ENCODE measurements around the gene AK8.

Gene AK8

DNA sequence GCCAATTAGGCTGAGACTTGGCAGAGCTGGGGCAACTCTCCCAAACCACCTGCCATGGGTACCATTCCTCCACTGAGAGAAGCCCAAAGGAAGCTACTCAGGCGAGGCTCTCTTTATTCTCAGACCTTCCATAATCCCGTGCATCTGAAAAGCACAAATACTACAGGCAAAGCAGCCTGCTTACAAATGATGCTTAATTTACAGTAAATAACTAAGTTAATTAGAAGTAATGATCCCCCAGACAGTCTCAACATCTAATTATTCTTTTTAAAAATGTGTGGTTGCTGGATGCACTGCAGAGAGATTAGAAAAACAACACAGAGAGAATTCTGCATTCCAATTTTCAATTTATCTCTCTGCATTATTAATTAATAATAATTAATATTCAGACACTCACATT is 53.1 kb downstream of the AK8 start:
- DNase-seq, result no peak

GRCh38 chr9:132824151-132824550 is 53.9 kb downstream of the AK8 start:
- no peak for DNase-seq

DNA sequence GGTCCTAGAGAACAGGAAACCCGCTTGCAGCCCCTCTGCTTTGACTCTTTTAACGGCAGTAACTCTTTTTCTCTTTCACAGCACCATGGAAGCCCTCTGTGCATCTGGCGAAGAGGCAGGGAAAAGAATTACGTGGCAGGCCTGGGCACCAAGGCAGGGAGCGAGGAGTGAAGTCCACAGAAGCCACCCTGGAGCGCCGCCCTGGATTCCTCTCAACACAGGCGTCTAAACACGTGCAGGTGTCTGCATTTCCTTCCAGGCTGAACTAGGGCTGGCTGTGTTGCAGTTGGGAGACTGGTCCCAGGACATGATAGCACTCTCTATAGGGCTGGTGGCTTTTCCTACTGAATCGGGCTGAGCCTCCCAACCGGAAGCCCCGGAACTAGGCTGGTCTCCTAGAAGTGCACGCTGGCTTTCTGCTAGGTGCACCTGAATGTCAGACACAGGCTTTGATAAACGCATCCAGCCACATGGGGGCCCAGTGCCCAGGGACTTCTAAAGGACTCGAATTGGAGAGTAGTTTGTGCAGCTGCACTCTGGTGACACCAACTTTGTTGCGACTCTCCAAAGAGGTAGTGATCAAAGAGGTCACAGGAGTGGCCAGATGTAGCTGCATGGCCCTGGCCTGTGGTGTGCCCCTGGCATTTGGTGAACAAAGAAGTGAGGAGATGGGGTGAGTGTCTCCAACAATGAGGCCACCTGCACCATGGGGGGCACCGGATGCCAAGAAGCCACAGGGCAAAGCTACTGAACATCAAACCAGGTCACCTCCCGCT is 54.5 kb downstream of the AK8 start:
- DNase-seq, result no peak

DNA sequence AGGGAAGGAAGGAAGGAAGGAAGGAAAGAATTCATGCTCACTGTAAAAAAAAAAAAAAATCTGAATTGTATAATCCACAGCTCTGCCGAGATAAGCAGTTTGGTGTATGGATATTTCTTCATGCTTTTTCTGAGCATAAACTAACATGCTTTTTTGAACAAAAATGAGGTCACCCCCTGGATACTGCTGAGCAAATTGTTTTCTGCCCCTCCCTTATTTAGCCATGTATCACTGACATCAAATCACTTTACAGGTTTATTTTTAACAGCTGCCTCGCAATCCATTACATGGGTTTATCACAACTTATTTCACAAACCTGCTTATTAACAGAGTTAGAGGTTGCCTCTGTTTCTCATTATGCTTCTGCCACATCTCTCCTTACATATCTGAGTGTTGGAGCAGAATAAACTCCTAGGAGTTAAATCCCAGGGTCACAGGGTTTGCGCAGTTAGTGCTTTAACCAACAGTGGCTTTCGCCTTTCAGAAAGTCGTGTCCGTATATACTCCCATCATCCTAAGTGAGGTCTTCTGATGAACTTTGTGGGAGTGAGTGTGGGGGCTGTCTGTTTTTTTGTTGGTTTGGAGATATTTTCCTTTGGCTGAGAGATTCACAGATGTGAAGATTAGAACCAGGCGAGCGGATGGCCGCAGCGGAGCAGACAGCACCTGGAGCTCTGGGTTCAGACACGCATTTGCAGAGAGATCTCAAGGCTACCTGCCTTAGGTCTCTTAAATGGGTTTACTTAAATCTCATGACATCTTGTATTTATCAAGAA is 57.7 kb downstream of the AK8 start:
- no peak for DNase-seq

DNA sequence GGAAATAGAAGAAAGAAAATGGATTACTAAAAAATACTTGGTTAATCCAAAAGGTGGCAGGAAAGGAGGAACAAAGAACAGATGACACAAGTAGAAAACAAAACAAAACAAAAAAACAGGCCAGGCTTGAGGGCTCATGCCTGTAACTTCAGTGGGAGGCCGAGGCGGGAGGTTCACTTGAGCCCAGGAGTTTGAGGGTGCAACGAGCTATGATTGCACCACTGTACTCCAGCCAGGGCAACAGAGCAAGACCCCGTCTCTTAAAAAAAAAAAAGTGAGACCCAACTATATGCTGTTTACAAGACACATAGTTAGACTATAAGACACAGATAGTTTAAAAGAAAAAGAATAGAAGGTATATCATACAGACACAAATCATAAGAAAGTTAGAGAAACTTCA is 59.5 kb downstream of the AK8 start:
- no peak for DNase-seq

DNA sequence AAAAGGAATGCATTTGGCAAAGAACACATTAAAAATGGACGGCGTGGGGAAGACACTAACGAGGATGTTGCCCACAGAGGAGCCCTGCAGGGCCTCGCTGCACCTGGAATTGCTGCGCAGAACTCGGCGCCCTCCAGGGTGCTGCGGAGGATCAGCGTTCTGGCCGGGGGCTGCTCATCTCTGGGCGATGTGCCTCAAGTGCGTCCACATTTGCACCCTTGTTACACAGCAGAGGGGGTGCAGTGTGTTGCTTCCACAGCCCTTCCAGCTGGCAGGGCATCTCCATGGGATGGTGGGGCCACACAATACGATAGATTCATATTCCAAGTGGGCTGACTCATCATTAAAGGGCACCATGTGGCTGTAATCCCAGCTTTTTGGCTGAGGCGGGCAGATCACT is 63.1 kb downstream of the AK8 start:
- no peak for DNase-seq

GRCh38 chr9:132813115-132813771 is 64.8 kb downstream of the AK8 start:
- DNase-seq, result no peak

- DNase-seq, result no peak
Observed at GRCh38 chr9:132811985-132812384, 66.1 kb downstream of the AK8 start.

- no peak for DNase-seq
Observed at GRCh38 chr9:132810314-132810713, 67.8 kb downstream of the AK8 start.

GRCh38 chr9:132809677-132810271 is 68.3 kb downstream of the AK8 start:
- no peak for DNase-seq

GRCh38 chr9:132808645-132809044 is 69.4 kb downstream of the AK8 start:
- DNase-seq, result no peak

- no peak for DNase-seq
Observed at GRCh38 chr9:132806723-132807421, 71.2 kb downstream of the AK8 start.

GRCh38 chr9:132806306-132806705 is 71.8 kb downstream of the AK8 start:
- DNase-seq, result no peak

DNA sequence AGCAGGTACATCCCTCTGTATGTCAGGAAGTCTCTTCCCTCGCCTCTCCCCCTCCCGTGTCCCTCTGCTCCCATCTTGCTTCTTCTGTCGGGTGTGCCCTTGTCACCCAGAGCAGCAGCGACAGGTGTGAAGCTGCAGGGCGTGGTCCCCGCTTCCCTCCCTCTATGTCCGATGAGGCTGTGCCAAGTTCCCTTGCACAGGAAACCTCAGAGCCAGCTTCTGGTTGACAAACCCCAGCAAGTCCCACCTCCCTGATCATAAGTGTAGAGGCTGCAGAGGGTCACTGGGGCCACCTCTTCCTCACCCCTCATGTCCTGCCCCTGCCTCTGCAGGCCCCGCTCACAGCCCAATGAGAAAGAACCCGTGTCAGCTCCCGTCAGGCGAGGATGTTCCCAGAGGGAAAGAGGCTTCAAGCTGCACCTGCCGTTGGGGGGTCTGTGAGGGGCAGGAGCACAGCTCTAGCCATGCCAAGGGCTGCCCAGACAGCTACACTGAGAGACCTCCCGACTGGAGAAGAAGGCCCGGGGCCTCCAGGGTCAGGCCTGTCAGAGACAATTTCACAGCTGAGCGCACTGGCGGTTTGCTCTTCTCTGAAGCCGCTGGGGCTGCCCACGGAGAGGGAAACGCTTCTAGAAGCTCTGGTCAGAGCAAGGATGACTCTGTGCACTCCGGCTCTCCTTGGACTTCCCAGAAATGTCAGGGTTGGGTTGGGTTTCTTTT is 73.3 kb downstream of the AK8 start:
- no peak for DNase-seq

DNA sequence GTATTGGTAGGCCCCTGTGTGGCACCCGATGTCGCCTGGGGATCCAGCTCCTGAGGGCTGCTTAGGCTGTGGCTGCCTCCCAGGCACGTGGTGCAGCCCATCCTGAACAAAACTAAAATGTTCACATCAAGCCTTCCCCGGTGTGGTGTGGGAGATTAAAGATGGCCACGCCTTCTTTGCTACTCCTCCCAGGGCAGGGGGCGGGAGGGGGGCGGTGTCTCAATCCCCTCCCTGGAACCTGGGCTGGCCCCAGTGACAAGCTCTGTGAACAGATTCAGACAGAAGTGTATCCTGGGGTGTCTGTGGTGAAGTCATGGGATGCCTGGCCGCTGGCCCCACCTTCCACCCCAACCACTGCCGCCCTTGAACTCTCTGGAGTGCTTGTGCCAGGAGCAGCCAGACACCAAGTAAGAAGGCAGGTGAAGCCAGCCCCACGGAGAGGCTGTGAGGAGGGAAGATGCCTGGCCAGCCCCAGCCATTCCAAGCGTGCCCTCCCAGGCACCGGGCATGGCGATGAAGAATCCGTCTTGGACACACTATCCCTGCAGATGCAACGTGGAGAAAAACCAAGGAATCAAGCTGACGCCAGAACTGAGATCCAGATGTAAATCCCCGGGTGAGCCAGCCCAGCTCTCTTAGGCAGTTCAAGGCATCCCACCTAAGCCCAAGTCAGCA is 75.8 kb downstream of the AK8 start:
- DNase-seq, result no peak

DNA sequence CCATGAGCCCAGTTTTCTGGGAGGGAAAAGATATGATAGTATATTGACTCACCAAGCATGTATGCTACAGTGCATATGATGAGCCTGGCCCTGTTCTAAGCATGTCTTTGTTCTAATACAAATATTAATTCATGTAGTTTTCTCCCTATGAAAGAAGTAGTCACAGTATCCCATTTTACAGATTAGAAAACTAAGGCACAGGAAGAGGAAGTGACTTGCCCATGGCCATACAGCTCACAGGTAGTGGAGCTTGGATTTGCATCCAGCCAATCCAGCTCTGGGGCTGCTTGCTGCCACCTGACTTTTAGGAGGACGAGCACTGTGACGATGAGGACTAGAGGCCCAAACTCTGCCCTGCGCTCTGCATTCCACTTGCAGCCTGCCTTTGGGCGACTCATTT is 76.4 kb downstream of the AK8 start:
- DNase-seq, result no peak

- no peak for DNase-seq
Observed at GRCh38 chr9:132800038-132800648, 77.9 kb downstream of the AK8 start.

- DNase-seq, result no peak
Observed at GRCh38 chr9:132798817-132799790, 79.0 kb downstream of the AK8 start.

GRCh38 chr9:132797861-132798659 is 80.0 kb downstream of the AK8 start:
- DNase-seq, result no peak

Data from NK-92 treated with Interleukin-12 subunit alpha and Interleukin-12 subunit beta, amount 100 ng/mL, for 24 hours (cell line).